Upper lobe of left lung (tissue), 4 donors: ENCODE measurements around the gene SPPL3.

ENCODE experiments used
- EP300 ChIP-seq, 4 donors: sonication (generic); formaldehyde crosslinking; IDR thresholded peaks; one replicate each; pipeline ENCODE4 v1.5.1; 2017; ENCODE audit warnings: antibody characterized with exemption in 4 of 4, control low read depth in 2 of 4
- POLR2A ChIP-seq, 4 donors: fragments of 450-650 bp; IDR thresholded peaks; one replicate each; pipeline ENCODE4 v1.5.1; 2016 to 2017; ENCODE audit warnings: antibody characterized with exemption in 4 of 4, mild to moderate bottlenecking in 2 of 4
- TF ChIP-seq, protein P1 (sequence below), 6 experiments: fragments of 450-650 bp in 4 of 6; fragments of 200-600 bp in 2 of 6; sonication (generic) in 2 of 6; IDR thresholded peaks; one replicate each; pipeline ENCODE4 v1.5.1; 2016 to 2019; ENCODE audit warnings: antibody characterized with exemption in 6 of 6

DNA sequence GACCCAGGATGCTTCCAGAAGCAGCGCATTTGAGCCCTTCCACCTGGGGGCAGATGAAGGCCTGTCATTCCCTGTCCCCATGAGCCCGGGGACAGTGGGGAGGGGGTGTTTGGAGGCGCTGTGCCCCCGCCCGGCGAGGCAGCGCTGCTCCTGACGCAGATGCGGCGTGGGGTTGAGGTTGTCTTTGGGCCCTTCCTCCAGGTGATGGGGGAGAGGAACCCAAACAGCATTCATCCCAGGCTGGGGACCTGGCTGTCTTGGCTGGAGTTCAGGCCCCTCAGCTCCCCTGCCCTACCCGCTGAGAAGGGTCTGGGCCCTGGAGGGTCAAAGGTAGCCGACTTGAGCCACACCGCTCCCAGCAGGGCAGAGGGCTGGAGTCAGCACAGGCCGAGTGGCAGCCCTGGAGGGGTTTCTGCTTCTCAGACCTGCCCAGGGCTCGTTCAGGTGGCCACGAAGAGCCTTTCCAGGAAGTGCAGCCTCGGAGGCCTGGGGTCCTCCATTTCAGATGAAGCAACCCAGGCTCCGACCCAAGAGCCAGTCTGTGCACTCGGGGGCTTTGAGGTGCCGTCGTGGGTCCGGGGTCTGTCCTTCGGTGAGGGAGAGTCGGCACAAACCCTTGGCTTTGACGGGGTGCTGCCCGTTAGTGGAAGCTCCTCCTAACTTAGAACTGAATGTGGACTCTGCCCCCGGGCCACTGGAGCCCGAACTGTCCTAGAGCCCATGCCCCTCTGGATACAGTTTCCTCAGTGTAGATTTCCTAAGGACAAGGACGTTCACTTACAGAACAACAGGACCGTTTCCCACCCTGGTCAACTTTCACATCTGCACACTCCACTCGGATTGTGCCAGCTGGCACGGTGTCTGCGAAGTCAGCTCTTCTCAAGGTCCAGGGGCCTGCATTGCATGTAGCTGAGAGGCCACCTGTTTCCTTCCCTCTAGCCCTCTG, 162.4 kb downstream of the SPPL3 start:
- TF ChIP-seq, protein P1, sequence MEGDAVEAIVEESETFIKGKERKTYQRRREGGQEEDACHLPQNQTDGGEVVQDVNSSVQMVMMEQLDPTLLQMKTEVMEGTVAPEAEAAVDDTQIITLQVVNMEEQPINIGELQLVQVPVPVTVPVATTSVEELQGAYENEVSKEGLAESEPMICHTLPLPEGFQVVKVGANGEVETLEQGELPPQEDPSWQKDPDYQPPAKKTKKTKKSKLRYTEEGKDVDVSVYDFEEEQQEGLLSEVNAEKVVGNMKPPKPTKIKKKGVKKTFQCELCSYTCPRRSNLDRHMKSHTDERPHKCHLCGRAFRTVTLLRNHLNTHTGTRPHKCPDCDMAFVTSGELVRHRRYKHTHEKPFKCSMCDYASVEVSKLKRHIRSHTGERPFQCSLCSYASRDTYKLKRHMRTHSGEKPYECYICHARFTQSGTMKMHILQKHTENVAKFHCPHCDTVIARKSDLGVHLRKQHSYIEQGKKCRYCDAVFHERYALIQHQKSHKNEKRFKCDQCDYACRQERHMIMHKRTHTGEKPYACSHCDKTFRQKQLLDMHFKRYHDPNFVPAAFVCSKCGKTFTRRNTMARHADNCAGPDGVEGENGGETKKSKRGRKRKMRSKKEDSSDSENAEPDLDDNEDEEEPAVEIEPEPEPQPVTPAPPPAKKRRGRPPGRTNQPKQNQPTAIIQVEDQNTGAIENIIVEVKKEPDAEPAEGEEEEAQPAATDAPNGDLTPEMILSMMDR (IDR thresholded peaks at IDR 0.05) = no peak
- TF ChIP-seq POLR2A (IDR thresholded peaks at IDR 0.05) (no peak), EP300 (IDR thresholded peaks at IDR 0.05) (no peak)
